Measurements from ENCODE around the gene RASD2.
"Not testable (repeated sequence)": the region's sequence is repeated elsewhere in the genome, so short reads cannot be mapped to it uniquely, and the experiment has no call there.

RASD2 gene

GRCh38 chr22:35509960-35510359 lies 30.7 kb upstream of the RASD2 start:
- H3K27me3 ChIP-seq = no peaks in the 10 kb centered on the region
- no peak for DNase-seq

GRCh38 chr22:35510481-35510934 lies 30.1 kb upstream of the RASD2 start:
- Histone ChIP-seq H3K9me3 (no peaks in the 10 kb centered on the region), H3K4me1 (no peaks in the 10 kb centered on the region; the same call in 1 of the 2 replicates), H3K36me3 (no peaks in the 10 kb centered on the region), H3K27me3 (no peaks in the 10 kb centered on the region), H3K4me3 (ENCODE audit: low read depth, low read length) (no peak overlapping the region)
- DNase-seq = no peak
- no peak for TF ChIP-seq CTCF (IDR thresholded peaks at IDR 0.05; ENCODE audit: low read depth, low read length)

More at GRCh38 chr22:35509960-35510359, 30.7 kb upstream of the RASD2 start:
- TF ChIP-seq CTCF (IDR thresholded peaks at IDR 0.05; ENCODE audit: low read depth, low read length) = no peak
- no peaks in the 10 kb centered on the region for H3K9me3 ChIP-seq
- H3K36me3 ChIP-seq = no peaks in the 10 kb centered on the region
- H3K4me3 ChIP-seq (ENCODE audit: low read depth, low read length) = no peak overlapping the region
- no peaks in the 10 kb centered on the region; the same call in 1 of the 2 replicates for H3K4me1 ChIP-seq

GRCh38 chr22:35510951-35511350 lies 29.7 kb upstream of the RASD2 start:
- Histone ChIP-seq H3K36me3 (no peaks in the 10 kb centered on the region), H3K27me3 (no peaks in the 10 kb centered on the region), H3K4me1 (no peaks in the 10 kb centered on the region), H3K4me3 (ENCODE audit: low read depth, low read length) (no peak overlapping the region), H3K9me3 (no peaks in the 10 kb centered on the region)
- no peak for DNase-seq
- no peak for TF ChIP-seq CTCF (IDR thresholded peaks at IDR 0.05; ENCODE audit: low read depth, low read length)

GRCh38 chr22:35514366-35514765 lies 26.3 kb upstream of the RASD2 start:
- Histone ChIP-seq H3K27me3 (no peaks in the 10 kb centered on the region), H3K4me3 (ENCODE audit: low read depth, low read length) (no peak overlapping the region), H3K36me3 (no peaks in the 10 kb centered on the region), H3K4me1 (no peaks in the 10 kb centered on the region), H3K9me3 (no peaks in the 10 kb centered on the region)
- DNase-seq = no peak
- TF ChIP-seq CTCF (IDR thresholded peaks at IDR 0.05; ENCODE audit: low read depth, low read length) = no peak

- H3K36me3 ChIP-seq; H3K4me3 ChIP-seq (ENCODE audit: low read depth, low read length); H3K4me1 ChIP-seq; DNase-seq; H3K27me3 ChIP-seq; H3K9me3 ChIP-seq: not testable (repeated sequence)
Observed at GRCh38 chr22:35515952-35516351, 24.7 kb upstream of the RASD2 start.

GRCh38 chr22:35516723-35517122 lies 23.9 kb upstream of the RASD2 start:
- Histone ChIP-seq H3K36me3 (no peaks in the 10 kb centered on the region), H3K4me1 (peaks cover 2% of the 10 kb centered on the region; the same call in 1 of the 2 replicates), H3K4me3 (ENCODE audit: low read depth, low read length) (no peak overlapping the region), H3K9me3 (no peaks in the 10 kb centered on the region), H3K27me3 (no peaks in the 10 kb centered on the region)
- TF ChIP-seq CTCF (IDR thresholded peaks at IDR 0.05; ENCODE audit: low read depth, low read length) = no peak
- DNase-seq = no peak

GRCh38 chr22:35517207-35517606 lies 23.4 kb upstream of the RASD2 start:
- Histone ChIP-seq H3K36me3 (no peaks in the 10 kb centered on the region), H3K9me3 (no peaks in the 10 kb centered on the region), H3K4me1 (peaks cover 7% of the 10 kb centered on the region; the same call in 1 of the 2 replicates), H3K27me3 (no peaks in the 10 kb centered on the region), H3K4me3 (ENCODE audit: low read depth, low read length) (no peak overlapping the region)
- TF ChIP-seq CTCF (IDR thresholded peaks at IDR 0.05; ENCODE audit: low read depth, low read length) = peak; percentile 36; the same call in 1 of the 2 replicates
- no peak for DNase-seq

Data from BE2C (cell line).